K562 (cell line): ENCODE data around the gene CPZ. TPM values are rescaled to one million over a fixed set of nuclear protein-coding genes. Genes with fewer than 3 reads are reported as not detected.
A peak's percentile ranks its signal among the peaks of the same experiment; 100 is the strongest.

Experiments used
- ATAC-seq: fragments of 200-7000 bp; cut with Tn5 transposase; 3 replicates; pipeline ENCODE4 v1.9.1; 2020; ENCODE audit warnings: moderate library complexity
- BruUV-seq: library from RNA; stranded (reverse); fragments of 400-500 nt; replicated peaks from 2 replicates; lab custom pipeline; 2021; lab: Mats Ljungman, UMichigan
- CTCF ChIA-PET: fragments of 300-600 bp; formaldehyde crosslinking; extraction: SDS; loops from one replicate; lab custom pipeline; 2021; ENCODE audit warnings: low intra/inter-chr PET ratio; lab: Yijun Ruan, JAX
- POLR2A ChIA-PET: fragments of 300-600, 350-650 bp; sonication (Branson Sonifier 250); formaldehyde crosslinking; extraction: SDS; loops from one replicate; lab custom pipeline; 2021; ENCODE audit warnings: antibody characterized with exemption, inconsistent platforms; lab: Yijun Ruan, JAX
- DNase-seq, 4 experiments: peaks; one replicate each; pipeline versions ENCODE4 v3.0.0 to v3.0.0-alpha.2; 2011 to 2018; ENCODE audit warnings: low spot score in 3 of 4, mixed read lengths in 3 of 4; ENCODE audit errors: extremely low read depth in 1 of 4
- FAIRE-seq: peaks from 2 replicates; lab custom pipeline; 2011; peaks lifted over from hg19 to GRCh38; lab: Jason Lieb, UNC
- H2AFZ ChIP-seq: 2 replicates; pipeline ENCODE4 v1.6.0; 2011; ENCODE audit warnings: low read depth, low read length, control low read depth, inconsistent platforms
- H3K27ac ChIP-seq: fragments of 200-600 bp; 3 replicates; pipeline ENCODE4 v1.8.0; 2011; ENCODE audit warnings: low read depth, mild to moderate bottlenecking, control low read depth, inconsistent platforms, low read length, moderate library complexity, mixed read lengths; ENCODE audit errors: extremely low read depth
- H3K27me3 ChIP-seq, 2 experiments: fragments of 300-600 bp in 1 of 2; 2 replicates in 1 of 2; 3 replicates in 1 of 2; pipeline versions ENCODE4 v1.6.0 to v1.8.0; 2011; ENCODE audit warnings: inconsistent platforms in 2 of 2, low read length in 2 of 2, mild to moderate bottlenecking in 1 of 2, mixed read lengths in 1 of 2, moderate library complexity in 1 of 2; ENCODE audit not compliant: control insufficient read depth in 2 of 2, insufficient read depth in 2 of 2
- H3K36me3 ChIP-seq: fragments of 300-600 bp; 3 replicates; pipeline ENCODE4 v1.8.0; 2011; ENCODE audit warnings: mild to moderate bottlenecking, low read length, inconsistent platforms; ENCODE audit not compliant: control insufficient read depth, insufficient read depth
- H3K4me1 ChIP-seq, 2 experiments: fragments of 200-600 bp in 1 of 2; replicated peaks in 1 of 2; 2 replicates in 1 of 2; 3 replicates in 1 of 2; pipeline versions ENCODE4 v1.5.1 to v1.8.0; 2011; ENCODE audit warnings: inconsistent platforms in 2 of 2, low read length in 2 of 2, mild to moderate bottlenecking in 1 of 2, mixed read lengths in 1 of 2, moderate library complexity in 1 of 2; ENCODE audit not compliant: control insufficient read depth in 2 of 2, insufficient read depth in 2 of 2
- H3K4me2 ChIP-seq: 2 replicates; pipeline ENCODE4 v1.6.1; 2011; ENCODE audit warnings: low read length, control low read depth, inconsistent platforms, mixed read lengths; ENCODE audit not compliant: insufficient read depth
- H3K4me3 ChIP-seq: fragments of 200-600 bp; sonication (generic), shearing (Covaris generic); 2 replicates; pipeline ENCODE4 v1.5.1; 2016; ENCODE audit warnings: control low read depth, inconsistent platforms
- H3K79me2 ChIP-seq: fragments of 200-600 bp; 3 replicates; pipeline ENCODE4 v1.8.0; 2011; ENCODE audit warnings: low read length, inconsistent platforms; ENCODE audit not compliant: control insufficient read depth, insufficient read depth
- H3K9ac ChIP-seq, 2 experiments: 2 replicates each; pipeline versions ENCODE4 v1.6.0 to v1.6.1; 2011; ENCODE audit warnings: low read depth in 2 of 2, low read length in 2 of 2, control low read depth in 1 of 2, inconsistent platforms in 1 of 2, mild to moderate bottlenecking in 1 of 2, mixed read lengths in 1 of 2; ENCODE audit not compliant: insufficient read depth in 1 of 2
- H3K9me1 ChIP-seq: one replicate; pipeline ENCODE4 v1.6.0; 2011; ENCODE audit warnings: inconsistent platforms, mild to moderate bottlenecking, low read length, moderate library complexity; ENCODE audit not compliant: control insufficient read depth, insufficient read depth
- H3K9me3 ChIP-seq: replicated peaks from 2 replicates; pipeline ENCODE4 v1.5.1; 2011; ENCODE audit warnings: low read depth, low read length, inconsistent platforms; ENCODE audit not compliant: control insufficient read depth, insufficient read depth
- H4K20me1 ChIP-seq: replicated peaks from 2 replicates; pipeline ENCODE4 v1.6.1; 2011; ENCODE audit warnings: low read length, inconsistent platforms, mixed read lengths; ENCODE audit not compliant: control insufficient read depth, insufficient read depth
- BMI1 ChIP-seq: fragments of 150-350 bp; IDR thresholded peaks from 2 replicates; pipeline ENCODE4 v1.6.1; 2014; ENCODE audit warnings: low read length
- CREB3 ChIP-seq: fragments of 450-650 bp; conservative IDR thresholded peaks from 2 replicates; pipeline ENCODE4 v1.6.1; 2016; ENCODE audit warnings: missing genetic modification characterization, low read depth, mild to moderate bottlenecking, missing compliant biosample characterization, moderate library complexity
- CTCFL ChIP-seq: IDR thresholded peaks from 2 replicates; pipeline ENCODE4 v1.6.1; 2011; ENCODE audit warnings: borderline replicate concordance, low read depth, mild to moderate bottlenecking, moderate library complexity, low read length; ENCODE audit not compliant: insufficient read depth, poor library complexity, severe bottlenecking
- NFE2L1 ChIP-seq: fragments of 450-650 bp; IDR thresholded peaks from 2 replicates; pipeline ENCODE4 v1.6.1; 2016; ENCODE audit warnings: missing genetic modification characterization, low read depth, mild to moderate bottlenecking, missing compliant biosample characterization, moderate library complexity, borderline replicate concordance
- RBM14 ChIP-seq: fragments of 200-400 bp; formaldehyde crosslinking; IDR thresholded peaks from 2 replicates; pipeline ENCODE4 v1.6.1; 2018; ENCODE audit warnings: low read depth, mild to moderate bottlenecking, low read length, moderate library complexity, borderline replicate concordance; ENCODE audit not compliant: insufficient read depth
- SMAD4 ChIP-seq: fragments of 250-450 bp; sonication (Bioruptor Pico); conservative IDR thresholded peaks from 2 replicates; pipeline ENCODE4 v1.8.0; 2021; ENCODE audit warnings: inconsistent platforms, mild to moderate bottlenecking, moderate library complexity
- ZNF217 ChIP-seq: sonication (generic); formaldehyde crosslinking; IDR thresholded peaks from 2 replicates; pipeline ENCODE4 v1.8.0; 2022; ENCODE audit warnings: mild to moderate bottlenecking, missing genetic modification reagents
- ZNF431 ChIP-seq: sonication (generic); formaldehyde crosslinking; IDR thresholded peaks from 2 replicates; pipeline ENCODE4 v1.8.0; 2022; ENCODE audit warnings: mild to moderate bottlenecking, missing genetic modification reagents
- ZNF764 ChIP-seq: fragments of 250-450 bp; sonication (Bioruptor Pico); IDR thresholded peaks from 2 replicates; pipeline ENCODE4 v1.4.0; 2020; ENCODE audit warnings: low read depth, mild to moderate bottlenecking, moderate library complexity
- WGBS: fragments of 100-300 bp; shearing (Covaris generic); methylation state at CpG from one replicate; pipeline ENCODE4 v1.1.6; 2016; ENCODE audit warnings: low coverage, mixed read lengths; ENCODE audit not compliant: insufficient coverage; ENCODE audit errors: missing lambda C conversion rate; 5-methylcytosine and 5-hydroxymethylcytosine counted together
- in situ Hi-C: fragments of 300-500 bp; cut with MboI; formaldehyde crosslinking; loops from 4 replicates; pipeline ENCODE4 v1.15.0; 2018; ENCODE audit warnings: inconsistent platforms, mixed read lengths
- intact Hi-C: fragments of 100-400 bp; cut with micrococcal nuclease; formaldehyde crosslinking; loops from 2 replicates; pipeline ENCODE4 v1.14.2; 2022
- polyA plus RNA-seq, 8 experiments: library from polyadenylated mRNA; depleted of rRNA in 4 of 8; stranded (reverse) in 5 of 8; unstranded in 3 of 8; fragments of >200 nt; fragmentation: Nextera tagmentation in 2 of 8; fragmentation: Illumina TruSeq in 1 of 8; extraction: Ambion mirVana in 2 of 8; extraction: Trizol in 1 of 8; gene quantifications; 2 replicates each; pipeline versions ENCODE4 v1.2.1 to v1.2.3, GENCODE V29; 2011 to 2014; ENCODE audit warnings: inconsistent platforms in 1 of 8, missing spikeins in 1 of 8
- total RNA-seq, 7 experiments: library from RNA; depleted of rRNA in 6 of 7; stranded (reverse); fragments of >200 nt in 6 of 7; fragmentation: Illumina TruSeq in 2 of 7; extraction: Trizol in 2 of 7; gene quantifications; 2 replicates each; pipeline versions ENCODE4 v1.2.1 to v1.2.3, GENCODE V29; 2011 to 2021; ENCODE audit warnings: low replicate concordance in 1 of 7
- TF ChIP-seq, protein P1 (sequence below): fragments of 250-450 bp; sonication (Bioruptor Pico); IDR thresholded peaks from 2 replicates; pipeline ENCODE4 v1.8.0; 2022; ENCODE audit warnings: inconsistent platforms, mild to moderate bottlenecking, moderate library complexity, borderline replicate concordance
- TF ChIP-seq, protein P2 (sequence below): fragments of 250-450 bp; sonication (Bioruptor Pico); IDR thresholded peaks from 2 replicates; pipeline ENCODE4 v1.4.0; 2020; ENCODE audit warnings: borderline replicate concordance

CPZ gene
- total and polyA plus RNA-seq, 9 of the 15 experiments (the other 6 are each of a cell fraction or from before 2014, with no cell fraction given), result 0.06 to 2.2 (median 1.2) TPM; not detected in 1

DNA sequence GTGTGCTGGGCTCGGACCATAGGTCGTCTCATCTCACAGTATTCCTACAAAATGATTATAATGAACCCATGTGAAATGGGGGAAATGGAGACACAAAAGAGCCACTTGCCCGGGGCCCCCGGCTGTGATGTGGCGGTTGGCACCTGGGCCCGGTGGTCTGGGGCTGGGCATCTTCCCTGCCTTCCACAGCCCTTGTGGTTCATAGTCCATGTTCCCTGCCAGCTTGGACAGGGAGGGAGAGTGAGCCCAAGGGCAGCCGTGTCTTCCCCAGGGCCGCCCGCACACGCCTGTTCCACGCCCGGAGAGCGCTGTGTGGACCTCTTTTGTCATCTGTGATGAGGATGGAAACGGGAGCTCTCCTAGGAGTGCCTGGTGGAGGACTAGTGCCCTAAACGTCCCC, 5.2 kb downstream of the CPZ start (continued):
- no peak for TF ChIP-seq CTCFL

DNA sequence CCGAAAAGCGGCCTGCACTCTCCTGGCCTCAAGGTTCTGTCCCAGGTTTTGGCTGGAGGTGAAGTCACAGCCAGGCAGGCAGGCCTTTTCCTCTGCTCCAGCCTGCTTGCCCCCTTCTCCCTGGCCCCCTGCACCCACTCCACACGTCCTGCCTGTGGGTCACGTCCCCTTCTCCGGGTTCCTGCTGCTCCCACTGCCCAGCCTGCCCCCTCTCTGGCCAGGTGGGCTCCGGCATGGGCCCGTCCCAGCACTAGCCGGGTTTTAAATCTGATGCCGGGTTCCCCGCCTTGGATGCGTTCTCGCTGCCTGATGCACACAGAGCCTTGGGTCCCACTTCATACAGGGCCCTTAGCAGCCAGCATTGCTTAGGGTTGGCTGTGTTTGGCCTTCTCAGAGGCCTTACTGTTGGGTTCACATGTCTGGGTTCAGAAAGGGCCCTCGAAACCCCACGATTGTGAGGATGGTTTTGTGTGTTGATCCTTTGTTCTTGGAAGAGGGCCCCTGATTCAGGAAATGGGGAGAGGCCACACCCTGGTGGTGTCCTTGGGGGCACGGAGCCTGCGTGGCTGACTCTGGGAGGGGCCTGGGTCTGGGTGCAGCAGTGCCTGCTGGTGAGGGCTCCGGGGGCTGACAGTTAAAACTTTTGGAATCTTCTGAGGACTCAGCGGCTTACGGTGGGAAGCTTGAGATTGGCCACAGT, 6.0 kb downstream of the CPZ start:
- ATAC-seq, result no peak
- in situ Hi-C loops, result loop anchor here (5.0 kb wide), 1 partner anchor 136 kb away; no protein-coding TSS in a partner anchor

More for the DNA sequence above, 6.0 kb downstream of the CPZ start:
- Histone ChIP-seq H3K4me2 (no peak overlapping the region), H3K4me3 (no peak overlapping the region), H3K79me2 (no peaks in the 10 kb centered on the region; the same call in 2 of the 3 replicates), H3K9me1 (no peaks in the 10 kb centered on the region), H3K27ac (no peak overlapping the region), H3K36me3 (no peaks in the 10 kb centered on the region), H3K9me3 (no peaks in the 10 kb centered on the region), H3K4me1 (peaks cover 8 to 32% of the 10 kb centered on the region in 2 experiments; a peak in 3 of 5 replicates), H3K27me3 (no peaks in the 10 kb centered on the region; a peak in 1 of 5 replicates), H2AFZ (no peak overlapping the region), H3K9ac (peak overlapping the region in 1 of 2 experiments; percentile 35; a peak in 1 of 4 replicates), H4K20me1 (peaks cover 4% of the 10 kb centered on the region; the same call in 1 of the 2 replicates)
- no peak for TF ChIP-seq NFE2L1 (tag)
- no peak for TF ChIP-seq ZNF764
- TF ChIP-seq, protein P1, sequence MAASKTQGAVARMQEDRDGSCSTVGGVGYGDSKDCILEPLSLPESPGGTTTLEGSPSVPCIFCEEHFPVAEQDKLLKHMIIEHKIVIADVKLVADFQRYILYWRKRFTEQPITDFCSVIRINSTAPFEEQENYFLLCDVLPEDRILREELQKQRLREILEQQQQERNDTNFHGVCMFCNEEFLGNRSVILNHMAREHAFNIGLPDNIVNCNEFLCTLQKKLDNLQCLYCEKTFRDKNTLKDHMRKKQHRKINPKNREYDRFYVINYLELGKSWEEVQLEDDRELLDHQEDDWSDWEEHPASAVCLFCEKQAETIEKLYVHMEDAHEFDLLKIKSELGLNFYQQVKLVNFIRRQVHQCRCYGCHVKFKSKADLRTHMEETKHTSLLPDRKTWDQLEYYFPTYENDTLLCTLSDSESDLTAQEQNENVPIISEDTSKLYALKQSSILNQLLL (CRISPR knock-in tag), result no peak
- TF ChIP-seq ZNF217, result no peak
- no peak for TF ChIP-seq ZNF431 (CRISPR knock-in tag)
- no peak for TF ChIP-seq RBM14
- TF ChIP-seq SMAD4 (CRISPR knock-in tag), result no peak
- no peak for TF ChIP-seq CREB3 (tag)
- TF ChIP-seq, protein P2, sequence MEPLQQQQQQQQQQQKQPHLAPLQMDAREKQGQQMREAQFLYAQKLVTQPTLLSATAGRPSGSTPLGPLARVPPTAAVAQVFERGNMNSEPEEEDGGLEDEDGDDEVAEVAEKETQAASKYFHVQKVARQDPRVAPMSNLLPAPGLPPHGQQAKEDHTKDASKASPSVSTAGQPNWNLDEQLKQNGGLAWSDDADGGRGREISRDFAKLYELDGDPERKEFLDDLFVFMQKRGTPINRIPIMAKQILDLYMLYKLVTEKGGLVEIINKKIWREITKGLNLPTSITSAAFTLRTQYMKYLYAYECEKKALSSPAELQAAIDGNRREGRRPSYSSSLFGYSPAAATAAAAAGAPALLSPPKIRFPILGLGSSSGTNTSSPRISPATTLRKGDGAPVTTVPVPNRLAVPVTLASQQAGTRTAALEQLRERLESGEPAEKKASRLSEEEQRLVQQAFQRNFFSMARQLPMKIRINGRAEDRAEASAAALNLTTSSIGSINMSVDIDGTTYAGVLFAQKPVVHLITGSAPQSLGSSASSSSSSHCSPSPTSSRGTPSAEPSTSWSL (CRISPR knock-in tag), result no peak
- TF ChIP-seq BMI1, result no peak
- BruUV-seq, result no TSS peak
- intact Hi-C loops, result no loop called here
- POLR2A ChIA-PET, result interaction anchor here (0.5 to 0.6 kb wide), 2 partner anchors 269 to 346 kb away, joined by 3 to 5 read pairs; no protein-coding TSS in a partner anchor
- WGBS, result 38% methylated on average over 15 of the region's 19 CpGs
- DNase-seq, result no peak
- FAIRE-seq, result no peak
- CTCF ChIA-PET, result interaction anchor here (1.3 kb wide), 1 partner anchor 130 kb away, joined by 5 read pairs; no protein-coding TSS in a partner anchor
